ENCODE data around the gene MYCN.

The MYCN gene

DNA sequence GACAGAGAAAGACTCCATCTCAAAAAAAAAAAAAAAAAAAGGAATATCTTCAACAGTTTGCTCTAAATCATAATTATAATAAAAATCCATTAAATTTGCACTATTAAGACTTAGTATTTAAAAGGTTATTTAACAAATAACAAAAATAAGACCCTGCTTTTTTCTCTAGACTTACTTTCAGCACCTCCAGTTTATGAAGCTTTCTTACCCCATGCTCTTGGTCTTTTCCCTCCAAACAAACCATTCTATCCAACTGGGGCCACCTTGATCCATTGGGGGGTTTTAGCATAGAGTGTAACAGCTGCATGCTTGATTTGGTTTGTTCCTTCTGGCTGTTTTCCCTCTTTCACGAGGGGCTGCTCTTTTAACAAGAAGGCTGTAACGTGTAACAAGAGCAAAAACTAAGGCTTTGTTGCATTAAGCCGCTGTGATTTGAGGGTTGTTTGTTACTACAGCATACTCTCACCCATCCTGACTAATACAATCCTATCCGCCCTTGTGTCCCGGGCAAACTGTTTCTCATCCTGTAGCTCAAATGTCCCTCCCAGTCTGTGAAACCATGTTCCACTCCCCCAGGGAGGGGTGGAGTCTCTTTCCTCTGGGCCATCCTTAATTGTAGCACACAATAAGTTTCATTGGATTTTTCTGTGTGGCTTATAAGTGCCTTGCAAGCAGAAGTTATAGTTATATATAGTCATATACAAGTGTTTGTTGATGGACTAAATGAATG, 9.6 kb upstream of the MYCN start:
- in situ Hi-C loops (cut with MboI; ENCODE audit: low sequenced_read_pairs), result no loop called here

- in situ Hi-C loops (cut with MboI; ENCODE audit: low sequenced_read_pairs), result no loop called here
Observed at GRCh38 chr2:15931319-15931890, 8.9 kb upstream of the MYCN start.

GRCh38 chr2:15931950-15932349, 8.4 kb upstream of the MYCN start:
- in situ Hi-C loops (cut with MboI; ENCODE audit: low sequenced_read_pairs), result no loop called here

GRCh38 chr2:15932394-15933183, 7.8 kb upstream of the MYCN start:
- in situ Hi-C loops (cut with MboI; ENCODE audit: low sequenced_read_pairs), result no loop called here

DNA sequence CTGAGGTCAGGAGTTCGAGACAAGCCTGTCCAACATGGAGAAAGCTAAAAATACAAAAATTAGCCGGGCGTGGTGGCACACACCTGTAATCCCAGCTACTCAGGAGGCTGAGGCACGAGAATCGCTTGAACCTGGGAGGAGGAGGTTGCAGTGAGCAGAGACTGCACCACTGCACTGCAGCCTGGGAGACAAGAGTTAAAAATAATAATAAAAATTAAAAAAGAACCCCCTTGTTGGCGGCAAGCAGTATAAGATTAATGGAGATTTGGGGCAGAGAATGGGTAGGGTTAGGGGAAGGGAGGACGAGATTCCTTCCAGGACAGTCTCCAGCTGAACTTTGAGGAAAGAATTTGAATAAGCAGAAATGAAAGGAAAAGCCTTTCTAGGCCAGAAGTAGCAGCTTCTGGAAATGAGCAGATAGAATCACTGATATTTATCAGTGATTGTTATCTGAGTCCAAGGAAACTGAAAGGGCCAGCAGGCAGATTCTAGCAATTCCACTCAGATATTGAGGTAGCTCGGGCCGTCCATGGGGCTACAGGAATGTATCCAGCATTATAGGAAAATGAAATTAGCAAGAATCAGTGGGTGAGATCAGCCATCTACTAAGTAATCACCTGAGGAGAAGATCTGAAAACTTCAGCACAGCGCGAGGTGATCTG, 7.0 kb upstream of the MYCN start:
- in situ Hi-C loops (cut with MboI; ENCODE audit: low sequenced_read_pairs), result no loop called here

DNA sequence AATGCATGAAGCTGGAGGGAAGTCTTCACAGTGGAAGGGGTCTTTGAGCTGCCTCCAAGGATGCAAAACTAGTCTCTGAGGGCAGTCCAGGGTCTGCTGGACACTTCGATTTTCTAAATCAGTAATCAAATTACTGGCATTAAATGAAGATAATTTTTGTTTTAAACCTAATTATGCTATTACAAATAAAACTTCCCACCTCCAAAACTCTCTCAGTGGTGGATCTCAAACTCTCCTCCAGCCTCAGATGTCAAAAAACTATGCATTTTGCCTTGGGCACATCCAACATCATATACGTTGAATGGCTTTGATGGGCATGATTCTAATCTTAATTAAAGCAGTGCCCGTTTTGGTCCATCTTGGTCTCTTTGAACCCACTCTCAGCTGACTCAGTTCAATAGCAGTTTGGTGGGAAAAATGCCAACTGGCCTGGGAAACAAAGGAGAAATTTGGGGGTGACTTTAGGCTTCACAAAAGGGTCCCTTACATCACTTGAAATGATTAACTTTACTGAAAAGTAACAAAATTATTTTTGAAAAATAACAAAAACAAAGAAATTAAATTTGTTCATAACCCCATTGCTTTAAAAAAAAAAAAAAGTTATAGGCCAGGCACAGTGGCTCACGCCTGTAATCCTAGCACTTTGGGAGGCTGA, 5.9 kb upstream of the MYCN start:
- in situ Hi-C loops (cut with MboI; ENCODE audit: low sequenced_read_pairs), result no loop called here

DNA sequence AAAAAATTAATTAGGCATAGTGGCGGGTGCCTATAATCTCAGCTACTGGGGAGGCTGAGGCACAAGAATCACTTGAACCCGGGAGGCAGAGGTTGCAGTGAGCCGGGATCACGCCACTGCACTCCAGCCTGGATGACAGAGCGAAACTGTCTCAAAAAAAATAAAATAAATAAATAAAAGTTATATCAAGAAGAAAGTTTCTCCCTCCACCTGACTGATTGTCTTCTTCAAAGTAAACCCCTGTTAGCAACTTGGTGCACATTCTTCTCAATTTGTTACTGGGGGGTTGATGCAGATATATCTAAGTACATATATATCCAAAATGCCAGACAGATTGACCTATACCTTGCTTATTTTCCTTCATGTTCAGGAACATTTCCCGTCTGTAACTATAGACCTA, 5.2 kb upstream of the MYCN start:
- in situ Hi-C loops (cut with MboI; ENCODE audit: low sequenced_read_pairs), result no loop called here

- in situ Hi-C loops (cut with MboI; ENCODE audit: low sequenced_read_pairs), result no loop called here
Observed at GRCh38 chr2:15935675-15936074, 4.7 kb upstream of the MYCN start.

GRCh38 chr2:15936277-15937104, 3.9 kb upstream of the MYCN start:
- in situ Hi-C loops (cut with MboI; ENCODE audit: low sequenced_read_pairs), result no loop called here

GRCh38 chr2:15937105-15937881, 3.1 kb upstream of the MYCN start:
- in situ Hi-C loops (cut with MboI; ENCODE audit: low sequenced_read_pairs), result no loop called here

- in situ Hi-C loops (cut with MboI; ENCODE audit: low sequenced_read_pairs), result no loop called here
Observed at GRCh38 chr2:15937882-15938802, 2.2 kb upstream of the MYCN start.

- in situ Hi-C loops (cut with MboI; ENCODE audit: low sequenced_read_pairs), result no loop called here
Observed at GRCh38 chr2:15938803-15939555, 1.4 kb upstream of the MYCN start.

GRCh38 chr2:15939556-15939853, 845 bp upstream of the MYCN start:
- in situ Hi-C loops (cut with MboI; ENCODE audit: low sequenced_read_pairs), result no loop called here

DNA sequence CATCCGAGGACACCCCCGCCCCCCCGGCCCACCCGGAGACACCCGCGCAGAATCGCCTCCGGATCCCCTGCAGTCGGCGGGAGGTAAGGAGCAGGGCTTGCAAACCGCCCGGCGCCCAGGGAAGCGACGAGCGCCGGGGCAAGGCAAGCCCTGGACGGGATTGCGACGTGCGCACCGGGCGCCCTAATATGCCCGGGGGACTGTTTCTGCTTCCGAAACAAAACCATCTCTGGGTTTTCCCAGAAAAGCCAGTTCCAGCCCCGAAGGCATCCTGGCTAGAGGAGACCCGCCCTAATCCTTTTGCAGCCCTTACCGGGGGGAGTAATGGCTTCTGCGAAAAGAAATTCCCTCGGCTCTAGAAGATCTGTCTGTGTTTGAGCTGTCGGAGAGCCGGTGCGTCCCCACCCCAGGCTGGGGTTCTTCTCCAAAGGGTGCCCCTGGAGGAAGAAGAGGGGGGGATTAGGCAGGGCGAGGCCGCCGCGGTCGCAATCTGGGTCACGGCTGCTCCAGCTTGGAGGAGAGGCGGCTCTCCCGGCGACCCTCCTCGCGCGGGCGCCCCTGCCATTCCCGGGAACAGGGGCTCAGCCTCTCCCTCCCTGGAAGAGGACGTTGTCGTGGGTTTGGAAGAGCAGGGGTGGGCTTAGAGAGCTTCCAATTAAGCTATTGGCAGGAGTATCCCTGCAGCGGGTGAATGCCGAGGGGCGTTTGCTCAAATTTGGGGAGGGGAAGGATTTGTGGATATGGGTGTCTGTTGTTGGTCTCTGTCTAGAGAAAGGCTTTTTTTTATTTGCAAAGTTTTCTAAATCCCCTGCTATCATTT, 521 bp downstream of the MYCN start:
- in situ Hi-C loops (cut with MboI; ENCODE audit: low sequenced_read_pairs), result no loop called here

DNA sequence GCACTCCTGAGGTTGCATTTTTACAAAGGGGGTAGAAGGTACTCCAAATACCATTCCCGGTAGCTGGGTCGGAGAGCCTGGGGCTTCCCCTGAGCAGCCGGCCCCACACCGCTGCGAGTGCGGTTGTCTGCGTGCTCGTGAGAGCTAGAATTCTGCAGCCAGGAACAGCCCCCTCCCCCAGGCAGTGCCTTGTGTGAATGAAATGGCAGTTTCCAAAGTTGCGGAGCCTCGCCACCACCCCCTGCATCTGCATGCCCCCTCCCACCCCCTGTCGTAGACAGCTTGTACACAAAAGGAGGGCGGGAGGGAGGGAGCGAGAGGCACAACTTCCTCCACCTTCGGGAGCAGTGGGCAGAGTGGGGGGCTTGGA, 1.1 kb downstream of the MYCN start:
- in situ Hi-C loops (cut with MboI; ENCODE audit: low sequenced_read_pairs), result no loop called here

- in situ Hi-C loops (cut with MboI; ENCODE audit: low sequenced_read_pairs), result no loop called here
Observed at GRCh38 chr2:15941871-15942710, 1.7 kb downstream of the MYCN start.

Measured in HL-60/S4 (cell line).